K562 (cell line): ENCODE data around the gene ABCC11. TPM values are rescaled to one million over a fixed set of nuclear protein-coding genes. Genes with fewer than 3 reads are reported as not detected.

ENCODE experiments used
- FIP1L1 ChIP-seq: fragments of 200-400 bp; formaldehyde crosslinking; IDR thresholded peaks from 2 replicates; pipeline ENCODE4 v1.6.1; 2018; ENCODE audit warnings: mild to moderate bottlenecking, low read depth, low read length; ENCODE audit not compliant: poor library complexity, severe bottlenecking
- KAT7 ChIP-seq: sonication (generic); formaldehyde crosslinking; IDR thresholded peaks from 2 replicates; pipeline ENCODE4 v1.8.0; 2022; ENCODE audit warnings: missing genetic modification reagents, mild to moderate bottlenecking, borderline replicate concordance
- KLF1 ChIP-seq: fragments of 450-650 bp; IDR thresholded peaks from 2 replicates; pipeline ENCODE4 v1.6.1; 2016; ENCODE audit warnings: missing genetic modification characterization, missing compliant biosample characterization
- SMAD3 ChIP-seq: fragments of 450-650 bp; formaldehyde crosslinking; conservative IDR thresholded peaks from 2 replicates; pipeline ENCODE4 v1.4.0; 2020; ENCODE audit warnings: mild to moderate bottlenecking
- TCF7L2 ChIP-seq: fragments of 150-350 bp; IDR thresholded peaks from 2 replicates; pipeline ENCODE4 v1.6.1; 2016; ENCODE audit warnings: low read depth, mild to moderate bottlenecking, low read length, moderate library complexity
- polyA plus RNA-seq, 8 experiments: library from polyadenylated mRNA; depleted of rRNA in 4 of 8; stranded (reverse) in 5 of 8; unstranded in 3 of 8; fragments of >200 nt; fragmentation: Nextera tagmentation in 2 of 8; fragmentation: Illumina TruSeq in 1 of 8; extraction: Ambion mirVana in 2 of 8; extraction: Trizol in 1 of 8; gene quantifications; 2 replicates each; pipeline versions ENCODE4 v1.2.1 to v1.2.3, GENCODE V29; 2011 to 2014; ENCODE audit warnings: inconsistent platforms in 1 of 8, missing spikeins in 1 of 8
- total RNA-seq, 7 experiments: library from RNA; depleted of rRNA in 6 of 7; stranded (reverse); fragments of >200 nt in 6 of 7; fragmentation: Illumina TruSeq in 2 of 7; extraction: Trizol in 2 of 7; gene quantifications; 2 replicates each; pipeline versions ENCODE4 v1.2.1 to v1.2.3, GENCODE V29; 2011 to 2021; ENCODE audit warnings: low replicate concordance in 1 of 7
- TF ChIP-seq, protein P1 (sequence below): sonication (generic); formaldehyde crosslinking; IDR thresholded peaks from 2 replicates; pipeline ENCODE4 v1.8.1; 2023; ENCODE audit warnings: missing genetic modification reagents, mild to moderate bottlenecking, borderline replicate concordance
- TF ChIP-seq, protein P2 (sequence below): fragments of 250-450 bp; sonication (Bioruptor Pico); IDR thresholded peaks from 2 replicates; pipeline ENCODE4 v1.8.0; 2021; ENCODE audit warnings: mild to moderate bottlenecking, moderate library complexity

Gene ABCC11
- total and polyA plus RNA-seq, 9 of the 15 experiments (the other 6 are each of a cell fraction or from before 2014, with no cell fraction given), result 0.04 to 0.14 (median 0.04) TPM; not detected in 6

GRCh38 chr16:48247311-48247710 lies at the start of gene ABCC11 (continued):
- TF ChIP-seq, protein P1, sequence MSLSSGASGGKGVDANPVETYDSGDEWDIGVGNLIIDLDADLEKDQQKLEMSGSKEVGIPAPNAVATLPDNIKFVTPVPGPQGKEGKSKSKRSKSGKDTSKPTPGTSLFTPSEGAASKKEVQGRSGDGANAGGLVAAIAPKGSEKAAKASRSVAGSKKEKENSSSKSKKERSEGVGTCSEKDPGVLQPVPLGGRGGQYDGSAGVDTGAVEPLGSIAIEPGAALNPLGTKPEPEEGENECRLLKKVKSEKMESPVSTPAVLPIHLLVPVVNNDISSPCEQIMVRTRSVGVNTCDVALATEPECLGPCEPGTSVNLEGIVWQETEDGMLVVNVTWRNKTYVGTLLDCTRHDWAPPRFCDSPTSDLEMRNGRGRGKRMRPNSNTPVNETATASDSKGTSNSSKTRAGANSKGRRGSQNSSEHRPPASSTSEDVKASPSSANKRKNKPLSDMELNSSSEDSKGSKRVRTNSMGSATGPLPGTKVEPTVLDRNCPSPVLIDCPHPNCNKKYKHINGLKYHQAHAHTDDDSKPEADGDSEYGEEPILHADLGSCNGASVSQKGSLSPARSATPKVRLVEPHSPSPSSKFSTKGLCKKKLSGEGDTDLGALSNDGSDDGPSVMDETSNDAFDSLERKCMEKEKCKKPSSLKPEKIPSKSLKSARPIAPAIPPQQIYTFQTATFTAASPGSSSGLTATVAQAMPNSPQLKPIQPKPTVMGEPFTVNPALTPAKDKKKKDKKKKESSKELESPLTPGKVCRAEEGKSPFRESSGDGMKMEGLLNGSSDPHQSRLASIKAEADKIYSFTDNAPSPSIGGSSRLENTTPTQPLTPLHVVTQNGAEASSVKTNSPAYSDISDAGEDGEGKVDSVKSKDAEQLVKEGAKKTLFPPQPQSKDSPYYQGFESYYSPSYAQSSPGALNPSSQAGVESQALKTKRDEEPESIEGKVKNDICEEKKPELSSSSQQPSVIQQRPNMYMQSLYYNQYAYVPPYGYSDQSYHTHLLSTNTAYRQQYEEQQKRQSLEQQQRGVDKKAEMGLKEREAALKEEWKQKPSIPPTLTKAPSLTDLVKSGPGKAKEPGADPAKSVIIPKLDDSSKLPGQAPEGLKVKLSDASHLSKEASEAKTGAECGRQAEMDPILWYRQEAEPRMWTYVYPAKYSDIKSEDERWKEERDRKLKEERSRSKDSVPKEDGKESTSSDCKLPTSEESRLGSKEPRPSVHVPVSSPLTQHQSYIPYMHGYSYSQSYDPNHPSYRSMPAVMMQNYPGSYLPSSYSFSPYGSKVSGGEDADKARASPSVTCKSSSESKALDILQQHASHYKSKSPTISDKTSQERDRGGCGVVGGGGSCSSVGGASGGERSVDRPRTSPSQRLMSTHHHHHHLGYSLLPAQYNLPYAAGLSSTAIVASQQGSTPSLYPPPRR (CRISPR knock-in tag), result no peak
- TF ChIP-seq FIP1L1 (no peak), KAT7 (CRISPR knock-in tag) (no peak), SMAD3 (CRISPR knock-in tag) (no peak), TCF7L2 (no peak), KLF1 (no peak)
- TF ChIP-seq, protein P2, sequence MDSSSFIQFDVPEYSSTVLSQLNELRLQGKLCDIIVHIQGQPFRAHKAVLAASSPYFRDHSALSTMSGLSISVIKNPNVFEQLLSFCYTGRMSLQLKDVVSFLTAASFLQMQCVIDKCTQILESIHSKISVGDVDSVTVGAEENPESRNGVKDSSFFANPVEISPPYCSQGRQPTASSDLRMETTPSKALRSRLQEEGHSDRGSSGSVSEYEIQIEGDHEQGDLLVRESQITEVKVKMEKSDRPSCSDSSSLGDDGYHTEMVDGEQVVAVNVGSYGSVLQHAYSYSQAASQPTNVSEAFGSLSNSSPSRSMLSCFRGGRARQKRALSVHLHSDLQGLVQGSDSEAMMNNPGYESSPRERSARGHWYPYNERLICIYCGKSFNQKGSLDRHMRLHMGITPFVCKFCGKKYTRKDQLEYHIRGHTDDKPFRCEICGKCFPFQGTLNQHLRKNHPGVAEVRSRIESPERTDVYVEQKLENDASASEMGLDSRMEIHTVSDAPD (CRISPR knock-in tag), result no peak
- TF ChIP-seq, all 486 proteins: peak for 0
